Measurements from ENCODE around the gene HLA-E.
"Not testable (repeated sequence)": the region's sequence is repeated elsewhere in the genome, so short reads cannot be mapped to it uniquely, and the experiment has no call there.

DNA sequence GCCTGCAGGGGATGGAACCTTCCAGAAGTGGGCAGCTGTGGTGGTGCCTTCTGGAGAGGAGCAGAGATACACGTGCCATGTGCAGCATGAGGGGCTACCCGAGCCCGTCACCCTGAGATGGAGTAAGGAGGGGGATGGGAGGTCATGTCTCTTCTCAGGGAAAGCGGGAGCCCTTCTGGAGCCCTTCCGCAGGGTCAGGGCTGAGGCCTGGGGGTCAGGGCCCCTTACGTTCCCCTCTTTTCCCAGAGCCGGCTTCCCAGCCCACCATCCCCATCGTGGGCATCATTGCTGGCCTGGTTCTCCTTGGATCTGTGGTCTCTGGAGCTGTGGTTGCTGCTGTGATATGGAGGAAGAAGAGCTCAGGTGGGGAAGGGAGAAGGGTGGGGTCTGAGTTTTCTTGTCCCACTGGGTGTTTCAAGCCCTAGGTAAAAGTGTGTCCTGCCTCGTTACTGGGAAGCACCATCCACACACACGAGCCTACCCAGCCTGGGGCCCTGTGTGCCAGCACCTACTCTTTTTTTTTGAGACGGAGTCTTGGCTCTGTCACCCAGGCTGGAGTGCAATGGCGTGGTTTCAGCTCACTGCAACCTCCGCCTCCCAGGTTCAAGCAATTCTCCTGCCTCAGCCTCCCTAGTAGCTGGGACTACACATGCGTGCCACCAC lies 2.1 kb downstream of the HLA-E start:
- TF ChIP-seq, protein P1, sequence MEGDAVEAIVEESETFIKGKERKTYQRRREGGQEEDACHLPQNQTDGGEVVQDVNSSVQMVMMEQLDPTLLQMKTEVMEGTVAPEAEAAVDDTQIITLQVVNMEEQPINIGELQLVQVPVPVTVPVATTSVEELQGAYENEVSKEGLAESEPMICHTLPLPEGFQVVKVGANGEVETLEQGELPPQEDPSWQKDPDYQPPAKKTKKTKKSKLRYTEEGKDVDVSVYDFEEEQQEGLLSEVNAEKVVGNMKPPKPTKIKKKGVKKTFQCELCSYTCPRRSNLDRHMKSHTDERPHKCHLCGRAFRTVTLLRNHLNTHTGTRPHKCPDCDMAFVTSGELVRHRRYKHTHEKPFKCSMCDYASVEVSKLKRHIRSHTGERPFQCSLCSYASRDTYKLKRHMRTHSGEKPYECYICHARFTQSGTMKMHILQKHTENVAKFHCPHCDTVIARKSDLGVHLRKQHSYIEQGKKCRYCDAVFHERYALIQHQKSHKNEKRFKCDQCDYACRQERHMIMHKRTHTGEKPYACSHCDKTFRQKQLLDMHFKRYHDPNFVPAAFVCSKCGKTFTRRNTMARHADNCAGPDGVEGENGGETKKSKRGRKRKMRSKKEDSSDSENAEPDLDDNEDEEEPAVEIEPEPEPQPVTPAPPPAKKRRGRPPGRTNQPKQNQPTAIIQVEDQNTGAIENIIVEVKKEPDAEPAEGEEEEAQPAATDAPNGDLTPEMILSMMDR (conservative IDR thresholded peaks at IDR 0.05; ENCODE audit: low read depth in 2 of 2) = not testable (repeated sequence)
- TF ChIP-seq EZH2 (IDR thresholded peaks at IDR 0.05; ENCODE audit: low read depth, unreplicated experiment); STAT1 (IDR thresholded peaks at IDR 0.05; ENCODE audit: unreplicated experiment); EZH2phosphoT487 (IDR thresholded peaks at IDR 0.05; ENCODE audit: unreplicated experiment); CREB1 (CRISPR knock-in tag; IDR thresholded peaks at IDR 0.05; ENCODE audit: low read depth); POLR2AphosphoS5 (IDR thresholded peaks at IDR 0.05; ENCODE audit: low read depth); NANOG (IDR thresholded peaks at IDR 0.05; ENCODE audit: borderline replicate concordance); ZNF114 (CRISPR knock-in tag; IDR thresholded peaks at IDR 0.05); JUNB (IDR thresholded peaks at IDR 0.05; ENCODE audit: unreplicated experiment): not testable (repeated sequence)
- TF ChIP-seq, protein P2, sequence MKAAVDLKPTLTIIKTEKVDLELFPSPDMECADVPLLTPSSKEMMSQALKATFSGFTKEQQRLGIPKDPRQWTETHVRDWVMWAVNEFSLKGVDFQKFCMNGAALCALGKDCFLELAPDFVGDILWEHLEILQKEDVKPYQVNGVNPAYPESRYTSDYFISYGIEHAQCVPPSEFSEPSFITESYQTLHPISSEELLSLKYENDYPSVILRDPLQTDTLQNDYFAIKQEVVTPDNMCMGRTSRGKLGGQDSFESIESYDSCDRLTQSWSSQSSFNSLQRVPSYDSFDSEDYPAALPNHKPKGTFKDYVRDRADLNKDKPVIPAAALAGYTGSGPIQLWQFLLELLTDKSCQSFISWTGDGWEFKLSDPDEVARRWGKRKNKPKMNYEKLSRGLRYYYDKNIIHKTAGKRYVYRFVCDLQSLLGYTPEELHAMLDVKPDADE (IDR thresholded peaks at IDR 0.05) = not testable (repeated sequence)
- TF ChIP-seq, protein P3, sequence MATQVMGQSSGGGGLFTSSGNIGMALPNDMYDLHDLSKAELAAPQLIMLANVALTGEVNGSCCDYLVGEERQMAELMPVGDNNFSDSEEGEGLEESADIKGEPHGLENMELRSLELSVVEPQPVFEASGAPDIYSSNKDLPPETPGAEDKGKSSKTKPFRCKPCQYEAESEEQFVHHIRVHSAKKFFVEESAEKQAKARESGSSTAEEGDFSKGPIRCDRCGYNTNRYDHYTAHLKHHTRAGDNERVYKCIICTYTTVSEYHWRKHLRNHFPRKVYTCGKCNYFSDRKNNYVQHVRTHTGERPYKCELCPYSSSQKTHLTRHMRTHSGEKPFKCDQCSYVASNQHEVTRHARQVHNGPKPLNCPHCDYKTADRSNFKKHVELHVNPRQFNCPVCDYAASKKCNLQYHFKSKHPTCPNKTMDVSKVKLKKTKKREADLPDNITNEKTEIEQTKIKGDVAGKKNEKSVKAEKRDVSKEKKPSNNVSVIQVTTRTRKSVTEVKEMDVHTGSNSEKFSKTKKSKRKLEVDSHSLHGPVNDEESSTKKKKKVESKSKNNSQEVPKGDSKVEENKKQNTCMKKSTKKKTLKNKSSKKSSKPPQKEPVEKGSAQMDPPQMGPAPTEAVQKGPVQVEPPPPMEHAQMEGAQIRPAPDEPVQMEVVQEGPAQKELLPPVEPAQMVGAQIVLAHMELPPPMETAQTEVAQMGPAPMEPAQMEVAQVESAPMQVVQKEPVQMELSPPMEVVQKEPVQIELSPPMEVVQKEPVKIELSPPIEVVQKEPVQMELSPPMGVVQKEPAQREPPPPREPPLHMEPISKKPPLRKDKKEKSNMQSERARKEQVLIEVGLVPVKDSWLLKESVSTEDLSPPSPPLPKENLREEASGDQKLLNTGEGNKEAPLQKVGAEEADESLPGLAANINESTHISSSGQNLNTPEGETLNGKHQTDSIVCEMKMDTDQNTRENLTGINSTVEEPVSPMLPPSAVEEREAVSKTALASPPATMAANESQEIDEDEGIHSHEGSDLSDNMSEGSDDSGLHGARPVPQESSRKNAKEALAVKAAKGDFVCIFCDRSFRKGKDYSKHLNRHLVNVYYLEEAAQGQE (IDR thresholded peaks at IDR 0.05; ENCODE audit: unreplicated experiment) = not testable (repeated sequence)
- TF ChIP-seq, protein P4, sequence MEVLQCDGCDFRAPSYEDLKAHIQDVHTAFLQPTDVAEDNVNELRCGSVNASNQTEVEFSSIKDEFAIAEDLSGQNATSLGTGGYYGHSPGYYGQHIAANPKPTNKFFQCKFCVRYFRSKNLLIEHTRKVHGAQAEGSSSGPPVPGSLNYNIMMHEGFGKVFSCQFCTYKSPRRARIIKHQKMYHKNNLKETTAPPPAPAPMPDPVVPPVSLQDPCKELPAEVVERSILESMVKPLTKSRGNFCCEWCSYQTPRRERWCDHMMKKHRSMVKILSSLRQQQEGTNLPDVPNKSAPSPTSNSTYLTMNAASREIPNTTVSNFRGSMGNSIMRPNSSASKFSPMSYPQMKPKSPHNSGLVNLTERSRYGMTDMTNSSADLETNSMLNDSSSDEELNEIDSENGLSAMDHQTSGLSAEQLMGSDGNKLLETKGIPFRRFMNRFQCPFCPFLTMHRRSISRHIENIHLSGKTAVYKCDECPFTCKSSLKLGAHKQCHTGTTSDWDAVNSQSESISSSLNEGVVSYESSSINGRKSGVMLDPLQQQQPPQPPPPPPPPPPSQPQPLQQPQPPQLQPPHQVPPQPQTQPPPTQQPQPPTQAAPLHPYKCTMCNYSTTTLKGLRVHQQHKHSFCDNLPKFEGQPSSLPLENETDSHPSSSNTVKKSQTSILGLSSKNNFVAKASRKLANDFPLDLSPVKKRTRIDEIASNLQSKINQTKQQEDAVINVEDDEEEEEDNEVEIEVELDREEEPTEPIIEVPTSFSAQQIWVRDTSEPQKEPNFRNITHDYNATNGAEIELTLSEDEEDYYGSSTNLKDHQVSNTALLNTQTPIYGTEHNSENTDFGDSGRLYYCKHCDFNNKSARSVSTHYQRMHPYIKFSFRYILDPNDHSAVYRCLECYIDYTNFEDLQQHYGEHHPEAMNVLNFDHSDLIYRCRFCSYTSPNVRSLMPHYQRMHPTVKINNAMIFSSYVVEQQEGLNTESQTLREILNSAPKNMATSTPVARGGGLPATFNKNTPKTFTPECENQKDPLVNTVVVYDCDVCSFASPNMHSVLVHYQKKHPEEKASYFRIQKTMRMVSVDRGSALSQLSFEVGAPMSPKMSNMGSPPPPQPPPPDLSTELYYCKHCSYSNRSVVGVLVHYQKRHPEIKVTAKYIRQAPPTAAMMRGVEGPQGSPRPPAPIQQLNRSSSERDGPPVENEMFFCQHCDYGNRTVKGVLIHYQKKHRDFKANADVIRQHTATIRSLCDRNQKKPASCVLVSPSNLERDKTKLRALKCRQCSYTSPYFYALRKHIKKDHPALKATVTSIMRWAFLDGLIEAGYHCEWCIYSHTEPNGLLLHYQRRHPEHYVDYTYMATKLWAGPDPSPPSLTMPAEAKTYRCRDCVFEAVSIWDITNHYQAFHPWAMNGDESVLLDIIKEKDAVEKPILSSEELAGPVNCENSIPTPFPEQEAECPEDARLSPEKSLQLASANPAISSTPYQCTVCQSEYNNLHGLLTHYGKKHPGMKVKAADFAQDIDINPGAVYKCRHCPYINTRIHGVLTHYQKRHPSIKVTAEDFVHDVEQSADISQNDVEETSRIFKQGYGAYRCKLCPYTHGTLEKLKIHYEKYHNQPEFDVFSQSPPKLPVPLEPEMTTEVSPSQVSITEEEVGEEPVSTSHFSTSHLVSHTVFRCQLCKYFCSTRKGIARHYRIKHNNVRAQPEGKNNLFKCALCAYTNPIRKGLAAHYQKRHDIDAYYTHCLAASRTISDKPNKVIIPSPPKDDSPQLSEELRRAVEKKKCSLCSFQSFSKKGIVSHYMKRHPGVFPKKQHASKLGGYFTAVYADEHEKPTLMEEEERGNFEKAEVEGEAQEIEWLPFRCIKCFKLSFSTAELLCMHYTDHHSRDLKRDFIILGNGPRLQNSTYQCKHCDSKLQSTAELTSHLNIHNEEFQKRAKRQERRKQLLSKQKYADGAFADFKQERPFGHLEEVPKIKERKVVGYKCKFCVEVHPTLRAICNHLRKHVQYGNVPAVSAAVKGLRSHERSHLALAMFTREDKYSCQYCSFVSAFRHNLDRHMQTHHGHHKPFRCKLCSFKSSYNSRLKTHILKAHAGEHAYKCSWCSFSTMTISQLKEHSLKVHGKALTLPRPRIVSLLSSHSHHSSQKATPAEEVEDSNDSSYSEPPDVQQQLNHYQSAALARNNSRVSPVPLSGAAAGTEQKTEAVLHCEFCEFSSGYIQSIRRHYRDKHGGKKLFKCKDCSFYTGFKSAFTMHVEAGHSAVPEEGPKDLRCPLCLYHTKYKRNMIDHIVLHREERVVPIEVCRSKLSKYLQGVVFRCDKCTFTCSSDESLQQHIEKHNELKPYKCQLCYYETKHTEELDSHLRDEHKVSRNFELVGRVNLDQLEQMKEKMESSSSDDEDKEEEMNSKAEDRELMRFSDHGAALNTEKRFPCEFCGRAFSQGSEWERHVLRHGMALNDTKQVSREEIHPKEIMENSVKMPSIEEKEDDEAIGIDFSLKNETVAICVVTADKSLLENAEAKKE (CRISPR knock-in tag; IDR thresholded peaks at IDR 0.05) = not testable (repeated sequence)
